K562 (cell line): ENCODE data around the gene DENND10.

Experiments used
- FOXJ3 ChIP-seq: sonication (generic); formaldehyde crosslinking; IDR thresholded peaks from 2 replicates; pipeline ENCODE4 v1.4.0; 2020; ENCODE audit warnings: mild to moderate bottlenecking, missing genetic modification reagents
- TF ChIP-seq, protein P1 (sequence below), 3 experiments: IDR thresholded peaks in 2 of 3; conservative IDR thresholded peaks in 1 of 3; 2 replicates each; pipeline ENCODE4 v1.5.1; 2011 to 2012; ENCODE audit warnings: low read length in 3 of 3, mild to moderate bottlenecking in 3 of 3, control low read depth in 2 of 3, improper control_type of control experiment in 1 of 3, inconsistent platforms in 1 of 3, low read depth in 1 of 3, mixed read lengths in 1 of 3, moderate library complexity in 1 of 3; ENCODE audit not compliant: insufficient read depth in 2 of 3

DNA sequence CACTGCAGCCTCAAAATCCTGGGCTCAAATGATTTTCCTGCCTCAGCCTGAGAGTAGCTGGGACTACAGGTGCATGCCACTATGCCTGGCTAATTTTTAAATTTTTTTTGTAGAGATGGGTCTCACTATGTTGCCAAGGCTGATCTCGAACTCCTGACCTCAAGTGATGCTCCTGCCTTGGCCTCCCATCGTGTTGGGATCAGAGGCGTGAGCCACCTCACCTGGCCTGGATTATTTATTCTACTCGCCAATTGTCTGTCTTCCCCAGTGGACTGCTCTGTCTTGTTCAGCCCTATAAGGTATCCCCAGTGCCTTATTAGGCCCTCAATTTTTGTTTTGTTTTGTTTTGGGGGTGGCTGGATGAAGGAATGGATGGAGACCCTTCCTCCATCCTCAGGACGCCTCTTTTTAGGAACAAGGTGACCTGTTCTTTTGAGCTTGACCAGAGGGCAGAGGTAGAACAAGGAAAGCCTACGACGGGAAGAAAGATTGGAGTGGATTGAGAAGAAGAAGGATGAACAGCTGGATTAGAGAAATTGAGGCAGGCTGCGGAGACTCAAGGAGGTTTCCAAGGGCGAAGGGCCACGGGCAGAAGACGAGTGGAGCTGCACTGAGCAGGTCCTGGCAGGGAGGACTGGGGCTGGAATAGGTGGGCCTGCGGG, 541 bp upstream of the DENND10 start:
- no peak for TF ChIP-seq FOXJ3 (CRISPR knock-in tag)
- TF ChIP-seq, protein P1, sequence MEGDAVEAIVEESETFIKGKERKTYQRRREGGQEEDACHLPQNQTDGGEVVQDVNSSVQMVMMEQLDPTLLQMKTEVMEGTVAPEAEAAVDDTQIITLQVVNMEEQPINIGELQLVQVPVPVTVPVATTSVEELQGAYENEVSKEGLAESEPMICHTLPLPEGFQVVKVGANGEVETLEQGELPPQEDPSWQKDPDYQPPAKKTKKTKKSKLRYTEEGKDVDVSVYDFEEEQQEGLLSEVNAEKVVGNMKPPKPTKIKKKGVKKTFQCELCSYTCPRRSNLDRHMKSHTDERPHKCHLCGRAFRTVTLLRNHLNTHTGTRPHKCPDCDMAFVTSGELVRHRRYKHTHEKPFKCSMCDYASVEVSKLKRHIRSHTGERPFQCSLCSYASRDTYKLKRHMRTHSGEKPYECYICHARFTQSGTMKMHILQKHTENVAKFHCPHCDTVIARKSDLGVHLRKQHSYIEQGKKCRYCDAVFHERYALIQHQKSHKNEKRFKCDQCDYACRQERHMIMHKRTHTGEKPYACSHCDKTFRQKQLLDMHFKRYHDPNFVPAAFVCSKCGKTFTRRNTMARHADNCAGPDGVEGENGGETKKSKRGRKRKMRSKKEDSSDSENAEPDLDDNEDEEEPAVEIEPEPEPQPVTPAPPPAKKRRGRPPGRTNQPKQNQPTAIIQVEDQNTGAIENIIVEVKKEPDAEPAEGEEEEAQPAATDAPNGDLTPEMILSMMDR (IDR thresholded peaks at IDR 0.05 in 2 of 3, conservative IDR thresholded peaks at IDR 0.05 in 1 of 3; ENCODE audit: insufficient read depth in 2 of 3, low read depth in 1 of 3, low read length in 3 of 3) = no peak
